ENCODE results near the gene PHYHD1.

GRCh38 chr9:128933731-128934130 is 12.9 kb downstream of the PHYHD1 start:
- TF ChIP-seq CTCF (IDR thresholded peaks at IDR 0.05 in 4 of 5, conservative IDR thresholded peaks at IDR 0.05 in 1 of 5), result no peak
- TF ChIP-seq POLR2A (IDR thresholded peaks at IDR 0.05), result no peak
